CD4-positive, alpha-beta T cell (primary cell): Measurements from ENCODE around the gene RIBC2. TPM values are rescaled to one million over a fixed set of nuclear protein-coding genes. Genes with fewer than 3 reads are reported as not detected.

ENCODE experiments used
- ATAC-seq: fragments of 200-7000 bp; cut with Tn5 transposase; one replicate; pipeline ENCODE4 v1.10.0; 2022; ENCODE audit warnings: mild to moderate bottlenecking; ENCODE audit not compliant: poor library complexity
- CTCF ChIA-PET: fragments of 350-600 bp; sonication (Branson Sonifier 250); formaldehyde crosslinking; loops from one replicate; lab custom pipeline; 2021; ENCODE audit warnings: antibody characterized with exemption, inconsistent platforms; lab: Charles Lee
- POLR2A ChIA-PET: fragments of 350-600 bp; sonication (Branson Sonifier 250); formaldehyde crosslinking; loops from one replicate; lab custom pipeline; 2021; ENCODE audit warnings: antibody characterized with exemption, inconsistent platforms; lab: Charles Lee
- DNase-seq, 14 experiments: peaks; one replicate each; pipeline ENCODE4 v3.0.0-alpha.2; 2013 to 2020; ENCODE audit warnings: mixed read lengths in 2 of 14
- H3K27ac ChIP-seq, 2 donors: one replicate each; pipeline versions ENCODE4 v1.5.1 to v1.7.0; 2013; ENCODE audit warnings: low read length in 2 of 2, low read depth in 1 of 2, mild to moderate bottlenecking in 1 of 2
- H3K27me3 ChIP-seq, 2 experiments: 1 replicate in 1 of 2; 2 replicates in 1 of 2; pipeline versions ENCODE4 v1.6.1 to v1.7.0; 2013; ENCODE audit warnings: low read length in 2 of 2, control low read depth in 1 of 2, mild to moderate bottlenecking in 1 of 2, moderate library complexity in 1 of 2; ENCODE audit not compliant: insufficient read depth in 2 of 2, control insufficient read depth in 1 of 2
- H3K36me3 ChIP-seq: one replicate; pipeline ENCODE4 v1.6.1; 2013; ENCODE audit warnings: low read length, control low read depth; ENCODE audit not compliant: insufficient read depth
- H3K4me1 ChIP-seq: one replicate; pipeline ENCODE4 v1.6.1; 2013; ENCODE audit warnings: low read length, control low read depth; ENCODE audit not compliant: insufficient read depth
- H3K4me3 ChIP-seq: one replicate; pipeline ENCODE4 v1.5.1; 2013; ENCODE audit warnings: mild to moderate bottlenecking, low read length, moderate library complexity
- H3K9me3 ChIP-seq, 2 experiments: 1 replicate in 1 of 2; 2 replicates in 1 of 2; pipeline versions ENCODE4 v1.6.1 to v1.7.0; 2013; ENCODE audit warnings: low read length in 2 of 2, mild to moderate bottlenecking in 2 of 2, control low read depth in 1 of 2, moderate library complexity in 1 of 2; ENCODE audit not compliant: control insufficient read depth in 1 of 2, insufficient read depth in 1 of 2
- H3K27ac Mint-ChIP-seq: one replicate; pipeline ENCODE4 v1.8.0; 2020; ENCODE audit warnings: mixed read lengths
- H3K27me3 Mint-ChIP-seq: one replicate; pipeline ENCODE4 v1.8.0; 2021; ENCODE audit warnings: mixed read lengths
- H3K36me3 Mint-ChIP-seq: one replicate; pipeline ENCODE4 v1.8.0; 2021; ENCODE audit warnings: low read depth, mixed read lengths
- H3K4me1 Mint-ChIP-seq: one replicate; pipeline ENCODE4 v1.8.0; 2021; ENCODE audit warnings: low read depth, mixed read lengths
- H3K4me3 Mint-ChIP-seq: one replicate; pipeline ENCODE4 v1.8.0; 2020; ENCODE audit warnings: mild to moderate bottlenecking, mixed read lengths
- H3K9me3 Mint-ChIP-seq: one replicate; pipeline ENCODE4 v1.8.0; 2020; ENCODE audit warnings: mixed read lengths
- CTCF ChIP-seq: fragments of 200-600 bp; IDR thresholded peaks from one replicate; pipeline ENCODE4 v1.8.0; 2022; ENCODE audit warnings: antibody characterized with exemption, mild to moderate bottlenecking
- intact Hi-C, 2 experiments: fragments of 100-400 bp; cut with DNase I in 1 of 2; cut with micrococcal nuclease in 1 of 2; formaldehyde crosslinking; loops; one replicate each; pipeline versions ENCODE4 v1.15.1 to v1.9.0; 2023 to 2025; cut with DNase I, micrococcal nuclease
- total RNA-seq, 174 experiments: library from RNA in 2 of 174; stranded (reverse) in 2 of 174; gene quantifications; one replicate each; pipeline ENCODE4 v1.2.3 and lab custom pipeline; 2021 to 2026

Gene RIBC2
- total RNA-seq, 2 experiments from 2014 or later: 0.41 TPM; not detected in 1

- Mint-ChIP-seq H3K27ac (no peak overlapping the region), H3K9me3 (no peaks in the 10 kb centered on the region), H3K4me1 (no peaks in the 10 kb centered on the region), H3K36me3 (no peaks in the 10 kb centered on the region), H3K4me3 (no peak overlapping the region), H3K27me3 (no peaks in the 10 kb centered on the region)
- ChIA-PET POLR2A (no interaction called here), CTCF (no interaction called here)
- Histone ChIP-seq H3K27me3 (peaks cover 0 to 4% of the 10 kb centered on the region in 2 experiments), H3K36me3 (no peaks in the 10 kb centered on the region), H3K9me3 (no peaks in the 10 kb centered on the region), H3K4me3 (no peak overlapping the region), H3K4me1 (no peaks in the 10 kb centered on the region), H3K27ac (no peak overlapping the region)
- no peak for TF ChIP-seq CTCF
- ATAC-seq (no peak), DNase-seq (no peak)
- intact Hi-C loops: no loop called here
These were observed 39.3 kb downstream of the RIBC2 start for GRCh38 chr22:45452565-45453379.

GRCh38 chr22:45453764-45454163 is 40.3 kb downstream of the RIBC2 start:
- H3K4me3 Mint-ChIP-seq: no peak overlapping the region
- Histone ChIP-seq H3K4me3 (no peak overlapping the region), H3K27me3 (peaks cover 0 to 4% of the 10 kb centered on the region in 2 experiments), H3K36me3 (no peaks in the 10 kb centered on the region), H3K27ac (no peak overlapping the region), H3K4me1 (no peaks in the 10 kb centered on the region), H3K9me3 (no peaks in the 10 kb centered on the region)
- no peaks in the 10 kb centered on the region for H3K9me3 Mint-ChIP-seq
- no peak for TF ChIP-seq CTCF
- no peaks in the 10 kb centered on the region for H3K4me1 Mint-ChIP-seq
- intact Hi-C loops: no loop called here
- no peaks in the 10 kb centered on the region for H3K36me3 Mint-ChIP-seq
- ChIA-PET CTCF (no interaction called here), POLR2A (no interaction called here)
- no peak for ATAC-seq
- no peak overlapping the region for H3K27ac Mint-ChIP-seq
- H3K27me3 Mint-ChIP-seq: no peaks in the 10 kb centered on the region
- DNase-seq: no peak

- Histone ChIP-seq H3K27me3 (peaks cover 0 to 4% of the 10 kb centered on the region in 2 experiments), H3K9me3 (no peaks in the 10 kb centered on the region), H3K4me3 (no peak overlapping the region), H3K27ac (no peak overlapping the region), H3K4me1 (no peaks in the 10 kb centered on the region), H3K36me3 (no peaks in the 10 kb centered on the region)
- intact Hi-C loops: no loop called here
- Mint-ChIP-seq H3K4me1 (no peaks in the 10 kb centered on the region), H3K27me3 (no peaks in the 10 kb centered on the region), H3K4me3 (no peak overlapping the region), H3K9me3 (no peaks in the 10 kb centered on the region), H3K27ac (no peak overlapping the region), H3K36me3 (no peaks in the 10 kb centered on the region)
- ATAC-seq: no peak
- no peak for TF ChIP-seq CTCF
- no peak for DNase-seq
- ChIA-PET POLR2A (no interaction called here), CTCF (no interaction called here)
These were observed 40.8 kb downstream of the RIBC2 start for GRCh38 chr22:45454275-45454674.
